Peyer's patch (tissue), 4 donors: Measurements from ENCODE around the gene PRSS12. TPM values are rescaled to one million over a fixed set of nuclear protein-coding genes. Genes with fewer than 3 reads are reported as not detected.
A peak's percentile ranks its signal among the peaks of the same experiment; 100 is the strongest.

Source experiments
- DNase-seq, 3 donors: peaks; one replicate each; pipeline ENCODE4 v3.0.0-alpha.2; 2017 to 2019
- H3K27ac ChIP-seq, 4 donors: fragments of 200-600 bp; sonication (generic); one replicate each; pipeline ENCODE4 v1.5.1; 2016 to 2019
- H3K27me3 ChIP-seq, 2 donors: fragments of 200-600 bp; sonication (generic); one replicate each; pipeline ENCODE4 v1.5.1; 2019
- H3K36me3 ChIP-seq, 3 donors: fragments of 200-600 bp; sonication (generic); one replicate each; pipeline ENCODE4 v1.5.1; 2016 to 2019
- H3K4me1 ChIP-seq, 4 donors: fragments of 200-600 bp; sonication (generic); one replicate each; pipeline ENCODE4 v1.5.1; 2016 to 2019
- H3K4me3 ChIP-seq, 4 donors: fragments of 200-600 bp; sonication (generic); 1 replicate in 3 of 4; 2 replicates in 1 of 4; pipeline ENCODE4 v1.5.1; 2016 to 2019; ENCODE audit warnings: mild to moderate bottlenecking in 1 of 4
- H3K9me3 ChIP-seq, 4 donors: fragments of 200-600 bp; sonication (generic); one replicate each; pipeline ENCODE4 v1.5.1; 2016 to 2019; ENCODE audit warnings: mild to moderate bottlenecking in 1 of 4
- CTCF ChIP-seq, 6 experiments: fragments of 450-650 bp in 4 of 6; fragments of 200-600 bp in 2 of 6; sonication (generic) in 1 of 6; IDR thresholded peaks; one replicate each; pipeline ENCODE4 v1.5.1; 2017 to 2019; ENCODE audit warnings: antibody characterized with exemption in 6 of 6, mild to moderate bottlenecking in 3 of 6, moderate library complexity in 1 of 6
- POLR2A ChIP-seq, 2 donors: fragments of 450-650 bp; IDR thresholded peaks; one replicate each; pipeline ENCODE4 v1.5.1; 2017; ENCODE audit warnings: antibody characterized with exemption in 2 of 2, mild to moderate bottlenecking in 2 of 2, moderate library complexity in 2 of 2
- total RNA-seq, 4 donors: library from RNA; depleted of rRNA; stranded (reverse); fragments of >200 nt; gene quantifications; one replicate each; pipeline ENCODE4 v1.1.0, GENCODE V29; 2016

Gene PRSS12
- total RNA-seq, 4 donors from 2014 or later: 23.1 to 71.0 (median 44.1) TPM

GRCh38 chr4:118265312-118266144, 87.3 kb downstream of the PRSS12 start:
- no peaks in the 10 kb centered on the region for H3K27me3 ChIP-seq
- H3K4me1 ChIP-seq: no peaks in the 10 kb centered on the region
- no peak overlapping the region for H3K27ac ChIP-seq
- H3K4me3 ChIP-seq: peak overlapping the region; percentile 36 to 70 (median 50)
- DNase-seq: peak in 2 of 3 donors; percentile 48 to 76
- TF ChIP-seq CTCF (IDR thresholded peaks at IDR 0.05) (peak in 1 of 6 experiments; percentile 2), POLR2A (IDR thresholded peaks at IDR 0.05) (no peak)
- H3K9me3 ChIP-seq: no peaks in the 10 kb centered on the region
- no peaks in the 10 kb centered on the region for H3K36me3 ChIP-seq

- H3K36me3 ChIP-seq: no peaks in the 10 kb centered on the region
- no peak for DNase-seq
- H3K27ac ChIP-seq: no peak overlapping the region
- H3K4me3 ChIP-seq: no peak overlapping the region
- H3K27me3 ChIP-seq: no peaks in the 10 kb centered on the region
- H3K4me1 ChIP-seq: no peaks in the 10 kb centered on the region
- H3K9me3 ChIP-seq: no peaks in the 10 kb centered on the region
- no peak for TF ChIP-seq CTCF (IDR thresholded peaks at IDR 0.05)
- no peak for TF ChIP-seq POLR2A (IDR thresholded peaks at IDR 0.05)
Measured at GRCh38 chr4:118264096-118264495, 88.7 kb downstream of the PRSS12 start.

- Histone ChIP-seq H3K4me1 (no peaks in the 10 kb centered on the region), H3K27me3 (no peaks in the 10 kb centered on the region), H3K36me3 (no peaks in the 10 kb centered on the region), H3K27ac (no peak overlapping the region), H3K9me3 (no peaks in the 10 kb centered on the region), H3K4me3 (no peak overlapping the region)
- no peak for TF ChIP-seq POLR2A (IDR thresholded peaks at IDR 0.05)
- no peak for TF ChIP-seq CTCF (IDR thresholded peaks at IDR 0.05)
- DNase-seq: no peak
Measured at GRCh38 chr4:118260309-118260708, 92.5 kb downstream of the PRSS12 start.

- Histone ChIP-seq H3K27ac (no peak overlapping the region), H3K9me3 (no peaks in the 10 kb centered on the region), H3K4me3 (no peak overlapping the region), H3K36me3 (no peaks in the 10 kb centered on the region), H3K4me1 (no peaks in the 10 kb centered on the region), H3K27me3 (no peaks in the 10 kb centered on the region)
- TF ChIP-seq POLR2A (IDR thresholded peaks at IDR 0.05) (no peak), CTCF (IDR thresholded peaks at IDR 0.05) (no peak)
- DNase-seq: no peak
Measured at GRCh38 chr4:118259111-118259510, 93.7 kb downstream of the PRSS12 start.

GRCh38 chr4:118254368-118254767, 98.4 kb downstream of the PRSS12 start:
- no peak for TF ChIP-seq POLR2A (IDR thresholded peaks at IDR 0.05)
- TF ChIP-seq CTCF (IDR thresholded peaks at IDR 0.05): no peak
- no peaks in the 10 kb centered on the region for H3K27me3 ChIP-seq
- H3K4me1 ChIP-seq: no peaks in the 10 kb centered on the region
- H3K36me3 ChIP-seq: no peaks in the 10 kb centered on the region
- no peak overlapping the region for H3K27ac ChIP-seq
- no peak for DNase-seq
- no peak overlapping the region for H3K4me3 ChIP-seq
- no peaks in the 10 kb centered on the region for H3K9me3 ChIP-seq
